Measurements from ENCODE around the gene PTPRN2.
"Not testable (repeated sequence)": the region's sequence is repeated elsewhere in the genome, so short reads cannot be mapped to it uniquely, and the experiment has no call there.

PTPRN2 gene

GRCh38 chr7:158381956-158382355 lies 205.7 kb downstream of the PTPRN2 start:
- Histone ChIP-seq H3K4me3 (ENCODE audit: low read length) (no peak overlapping the region), H3K27me3 (ENCODE audit: control insufficient read depth, insufficient read depth, low read length) (no peaks in the 10 kb centered on the region), H3K4me1 (ENCODE audit: control insufficient read depth, insufficient read depth, low read length) (no peaks in the 10 kb centered on the region), H3K9ac (ENCODE audit: low read length) (no peak overlapping the region), H3K27ac (ENCODE audit: low read depth, low read length) (no peak overlapping the region), H3K36me3 (ENCODE audit: control insufficient read depth, insufficient read depth, low read length) (no peaks in the 10 kb centered on the region)

GRCh38 chr7:158378978-158379377 lies 208.6 kb downstream of the PTPRN2 start:
- no peaks in the 10 kb centered on the region for H3K36me3 ChIP-seq (ENCODE audit: control insufficient read depth, insufficient read depth, low read length)
- no peaks in the 10 kb centered on the region for H3K27me3 ChIP-seq (ENCODE audit: control insufficient read depth, insufficient read depth, low read length)
- H3K9ac ChIP-seq (ENCODE audit: low read length) = no peak overlapping the region
- no peaks in the 10 kb centered on the region for H3K4me1 ChIP-seq (ENCODE audit: control insufficient read depth, insufficient read depth, low read length)
- no peak overlapping the region for H3K4me3 ChIP-seq (ENCODE audit: low read length)
- no peak overlapping the region for H3K27ac ChIP-seq (ENCODE audit: low read depth, low read length)

- Histone ChIP-seq H3K36me3 (ENCODE audit: control insufficient read depth, insufficient read depth, low read length) (no peaks in the 10 kb centered on the region), H3K27me3 (ENCODE audit: control insufficient read depth, insufficient read depth, low read length) (no peaks in the 10 kb centered on the region), H3K27ac (ENCODE audit: low read depth, low read length) (no peak overlapping the region), H3K4me1 (ENCODE audit: control insufficient read depth, insufficient read depth, low read length) (no peaks in the 10 kb centered on the region), H3K9ac (ENCODE audit: low read length) (no peak overlapping the region), H3K4me3 (ENCODE audit: low read length) (no peak overlapping the region)
These were observed 209.6 kb downstream of the PTPRN2 start for GRCh38 chr7:158377800-158378623.

- H3K36me3 ChIP-seq (ENCODE audit: control insufficient read depth, insufficient read depth, low read length); H3K27me3 ChIP-seq (ENCODE audit: control insufficient read depth, insufficient read depth, low read length); H3K9ac ChIP-seq (ENCODE audit: low read length); H3K4me1 ChIP-seq (ENCODE audit: control insufficient read depth, insufficient read depth, low read length); H3K27ac ChIP-seq (ENCODE audit: low read depth, low read length); H3K4me3 ChIP-seq (ENCODE audit: low read length): not testable (repeated sequence)
These were observed 210.8 kb downstream of the PTPRN2 start for GRCh38 chr7:158376839-158377186.

- H3K27ac ChIP-seq (ENCODE audit: low read depth, low read length); H3K4me3 ChIP-seq (ENCODE audit: low read length); H3K9ac ChIP-seq (ENCODE audit: low read length); H3K36me3 ChIP-seq (ENCODE audit: control insufficient read depth, insufficient read depth, low read length); H3K27me3 ChIP-seq (ENCODE audit: control insufficient read depth, insufficient read depth, low read length); H3K4me1 ChIP-seq (ENCODE audit: control insufficient read depth, insufficient read depth, low read length): not testable (repeated sequence)
These were observed 211.3 kb downstream of the PTPRN2 start for GRCh38 chr7:158376146-158376838.

- Histone ChIP-seq H3K36me3 (ENCODE audit: control insufficient read depth, insufficient read depth, low read length) (no peaks in the 10 kb centered on the region), H3K27ac (ENCODE audit: low read depth, low read length) (no peak overlapping the region), H3K4me1 (ENCODE audit: control insufficient read depth, insufficient read depth, low read length) (no peaks in the 10 kb centered on the region), H3K4me3 (ENCODE audit: low read length) (no peak overlapping the region), H3K27me3 (ENCODE audit: control insufficient read depth, insufficient read depth, low read length) (no peaks in the 10 kb centered on the region), H3K9ac (ENCODE audit: low read length) (no peak overlapping the region)
These were observed 212.6 kb downstream of the PTPRN2 start for GRCh38 chr7:158375034-158375433.

- Histone ChIP-seq H3K27me3 (ENCODE audit: control insufficient read depth, insufficient read depth, low read length) (no peaks in the 10 kb centered on the region), H3K4me3 (ENCODE audit: low read length) (no peak overlapping the region), H3K4me1 (ENCODE audit: control insufficient read depth, insufficient read depth, low read length) (no peaks in the 10 kb centered on the region), H3K27ac (ENCODE audit: low read depth, low read length) (no peak overlapping the region), H3K9ac (ENCODE audit: low read length) (no peak overlapping the region), H3K36me3 (ENCODE audit: control insufficient read depth, insufficient read depth, low read length) (no peaks in the 10 kb centered on the region)
These were observed 213.0 kb downstream of the PTPRN2 start for GRCh38 chr7:158374586-158374985.

- no peak overlapping the region for H3K9ac ChIP-seq (ENCODE audit: low read length)
- H3K4me3 ChIP-seq (ENCODE audit: low read length) = no peak overlapping the region
- no peak overlapping the region for H3K27ac ChIP-seq (ENCODE audit: low read depth, low read length)
- no peaks in the 10 kb centered on the region for H3K36me3 ChIP-seq (ENCODE audit: control insufficient read depth, insufficient read depth, low read length)
- no peaks in the 10 kb centered on the region for H3K4me1 ChIP-seq (ENCODE audit: control insufficient read depth, insufficient read depth, low read length)
- H3K27me3 ChIP-seq (ENCODE audit: control insufficient read depth, insufficient read depth, low read length) = no peaks in the 10 kb centered on the region
These were observed 213.5 kb downstream of the PTPRN2 start for GRCh38 chr7:158374146-158374545.

- H3K27ac ChIP-seq (ENCODE audit: low read depth, low read length) = no peak overlapping the region
- H3K36me3 ChIP-seq (ENCODE audit: control insufficient read depth, insufficient read depth, low read length) = no peaks in the 10 kb centered on the region
- H3K4me3 ChIP-seq (ENCODE audit: low read length) = no peak overlapping the region
- no peaks in the 10 kb centered on the region for H3K27me3 ChIP-seq (ENCODE audit: control insufficient read depth, insufficient read depth, low read length)
- H3K9ac ChIP-seq (ENCODE audit: low read length) = no peak overlapping the region
- no peaks in the 10 kb centered on the region for H3K4me1 ChIP-seq (ENCODE audit: control insufficient read depth, insufficient read depth, low read length)
These were observed 214.0 kb downstream of the PTPRN2 start for GRCh38 chr7:158373476-158374133.

GRCh38 chr7:158372400-158373342 lies 215.0 kb downstream of the PTPRN2 start:
- no peak overlapping the region for H3K27ac ChIP-seq (ENCODE audit: low read depth, low read length)
- no peaks in the 10 kb centered on the region for H3K36me3 ChIP-seq (ENCODE audit: control insufficient read depth, insufficient read depth, low read length)
- no peaks in the 10 kb centered on the region for H3K27me3 ChIP-seq (ENCODE audit: control insufficient read depth, insufficient read depth, low read length)
- no peaks in the 10 kb centered on the region for H3K4me1 ChIP-seq (ENCODE audit: control insufficient read depth, insufficient read depth, low read length)
- no peak overlapping the region for H3K4me3 ChIP-seq (ENCODE audit: low read length)
- no peak overlapping the region for H3K9ac ChIP-seq (ENCODE audit: low read length)

- Histone ChIP-seq H3K9ac (ENCODE audit: low read length) (no peak overlapping the region), H3K27ac (ENCODE audit: low read depth, low read length) (no peak overlapping the region), H3K4me3 (ENCODE audit: low read length) (no peak overlapping the region), H3K4me1 (ENCODE audit: control insufficient read depth, insufficient read depth, low read length) (no peaks in the 10 kb centered on the region), H3K36me3 (ENCODE audit: control insufficient read depth, insufficient read depth, low read length) (no peaks in the 10 kb centered on the region), H3K27me3 (ENCODE audit: control insufficient read depth, insufficient read depth, low read length) (no peaks in the 10 kb centered on the region)
These were observed 215.8 kb downstream of the PTPRN2 start for GRCh38 chr7:158371856-158372255.

GRCh38 chr7:158369866-158370265 lies 217.8 kb downstream of the PTPRN2 start:
- H3K36me3 ChIP-seq (ENCODE audit: control insufficient read depth, insufficient read depth, low read length) = no peaks in the 10 kb centered on the region

More at GRCh38 chr7:158369866-158370265, 217.8 kb downstream of the PTPRN2 start:
- H3K27ac ChIP-seq (ENCODE audit: low read depth, low read length) = no peak overlapping the region
- no peak overlapping the region for H3K9ac ChIP-seq (ENCODE audit: low read length)
- no peaks in the 10 kb centered on the region for H3K27me3 ChIP-seq (ENCODE audit: control insufficient read depth, insufficient read depth, low read length)
- no peak overlapping the region for H3K4me3 ChIP-seq (ENCODE audit: low read length)
- no peaks in the 10 kb centered on the region for H3K4me1 ChIP-seq (ENCODE audit: control insufficient read depth, insufficient read depth, low read length)
